HepG2 (cell line): Measurements from ENCODE around the gene SLC35F6. TPM values are rescaled to one million over a fixed set of nuclear protein-coding genes. Genes with fewer than 3 reads are reported as not detected.

Source experiments
- BCL6 ChIP-seq: IDR thresholded peaks from 2 replicates; pipeline ENCODE4 v1.6.1; 2016; ENCODE audit warnings: missing genetic modification reagents, missing compliant biosample characterization
- FOXO4 ChIP-seq: sonication (generic); formaldehyde crosslinking; conservative IDR thresholded peaks from 2 replicates; pipeline ENCODE4 v1.8.1; 2023; ENCODE audit warnings: missing genetic modification reagents
- HNRNPLL ChIP-seq: fragments of 200-400 bp; formaldehyde crosslinking; IDR thresholded peaks from 2 replicates; pipeline ENCODE4 v1.6.1; 2017; ENCODE audit warnings: mild to moderate bottlenecking, low read depth, low read length; ENCODE audit not compliant: poor library complexity, severe bottlenecking
- KDM3A ChIP-seq: IDR thresholded peaks from 2 replicates; pipeline ENCODE4 v1.6.1; 2018; ENCODE audit warnings: low read depth, missing compliant biosample characterization
- MAFF ChIP-seq: IDR thresholded peaks from 2 replicates; pipeline ENCODE4 v1.6.1; 2011; ENCODE audit warnings: low read depth, low read length, improper control_type of control experiment
- MEIS2 ChIP-seq: sonication (generic); formaldehyde crosslinking; IDR thresholded peaks from 2 replicates; pipeline ENCODE4 v1.9.0; 2021; ENCODE audit warnings: mild to moderate bottlenecking, missing genetic modification reagents
- PBX2 ChIP-seq: IDR thresholded peaks from 2 replicates; pipeline ENCODE4 v1.6.1; 2016; ENCODE audit warnings: control low read depth
- TARDBP ChIP-seq: sonication (generic); formaldehyde crosslinking; IDR thresholded peaks from 2 replicates; pipeline ENCODE4 v1.8.0; 2022; ENCODE audit warnings: mild to moderate bottlenecking, missing genetic modification reagents
- TBL1XR1 ChIP-seq: fragments of 150-350 bp; IDR thresholded peaks from 2 replicates; pipeline ENCODE4 v1.6.1; 2014; ENCODE audit warnings: borderline replicate concordance, low read length; ENCODE audit not compliant: partially characterized antibody
- ZNF160 ChIP-seq: sonication (generic); formaldehyde crosslinking; IDR thresholded peaks from 2 replicates; pipeline ENCODE4 v1.8.0; 2022; ENCODE audit warnings: mild to moderate bottlenecking, inconsistent platforms, missing genetic modification reagents
- ZNF225 ChIP-seq: sonication (generic); formaldehyde crosslinking; IDR thresholded peaks from 2 replicates; pipeline ENCODE4 v1.4.0; 2020; ENCODE audit warnings: mild to moderate bottlenecking, missing genetic modification reagents
- ZNF318 ChIP-seq: sonication (generic); formaldehyde crosslinking; IDR thresholded peaks from 2 replicates; pipeline ENCODE4 v1.4.0; 2020; ENCODE audit warnings: mild to moderate bottlenecking, missing genetic modification reagents
- ZNF33B ChIP-seq: sonication (generic); formaldehyde crosslinking; IDR thresholded peaks from 2 replicates; pipeline ENCODE4 v1.5.1; 2020; ENCODE audit warnings: mild to moderate bottlenecking, missing genetic modification reagents
- ZNF670 ChIP-seq: sonication (generic); formaldehyde crosslinking; IDR thresholded peaks from 2 replicates; pipeline ENCODE4 v1.8.0; 2022; ENCODE audit warnings: mild to moderate bottlenecking, missing genetic modification reagents, borderline replicate concordance
- ZNF704 ChIP-seq: sonication (generic); formaldehyde crosslinking; IDR thresholded peaks from 2 replicates; pipeline ENCODE4 v1.8.1; 2023; ENCODE audit warnings: mild to moderate bottlenecking, inconsistent platforms, moderate library complexity, missing genetic modification reagents, borderline replicate concordance
- polyA plus RNA-seq, 8 experiments: library from polyadenylated mRNA; depleted of rRNA in 3 of 8; stranded (reverse) in 7 of 8; unstranded in 1 of 8; fragments of >200 nt; fragmentation: Illumina TruSeq in 4 of 8; extraction: Trizol in 4 of 8; gene quantifications; 2 replicates each; pipeline versions ENCODE4 v1.2.1 to v1.2.3, GENCODE V29; 2011 to 2016; ENCODE audit warnings: low read depth in 4 of 8, missing spikeins in 1 of 8, mixed read lengths in 1 of 8; ENCODE audit not compliant: insufficient read depth in 1 of 8
- total RNA-seq, 5 experiments: library from RNA; depleted of rRNA; stranded (reverse); fragments of >200 nt; fragmentation: Illumina TruSeq; extraction: Trizol; gene quantifications; 2 replicates each; pipeline ENCODE4 v1.2.3, GENCODE V29; 2016; ENCODE audit warnings: low read depth in 1 of 5

The SLC35F6 gene
- total and polyA plus RNA-seq, 2 of the 13 experiments (the other 11 are each of a cell fraction or from before 2014, with no cell fraction given) = 15.2 to 21.2 TPM

GRCh38 chr2:26785431-26786206 is 21.5 kb downstream of the SLC35F6 start, which contains the start of gene CENPA (continued):
- TF ChIP-seq PBX2 (CRISPR knock-in tag) = peak; percentile 100
- TF ChIP-seq TARDBP = peak; percentile 90
- TF ChIP-seq ZNF225 = no peak; the same call in 1 of the 2 replicates
- TF ChIP-seq FOXO4 (CRISPR knock-in tag) = no peak
- TF ChIP-seq BCL6 (CRISPR knock-in tag) = peak; percentile 89
- TF ChIP-seq ZNF670 (CRISPR knock-in tag) = no peak; the same call in 1 of the 2 replicates
- TF ChIP-seq HNRNPLL = peak; percentile 70
- TF ChIP-seq TBL1XR1 = peak; percentile 18
- TF ChIP-seq ZNF318 (CRISPR knock-in tag) = peak; percentile 91
- no peak; the same call in none of the 2 replicates for TF ChIP-seq ZNF33B
- no peak for TF ChIP-seq MAFF
- TF ChIP-seq MEIS2 (CRISPR knock-in tag) = peak; percentile 90
- TF ChIP-seq ZNF704 = peak; percentile 91; the same call in 1 of the 2 replicates
- TF ChIP-seq ZNF160 (CRISPR knock-in tag) = peak; percentile 94; the same call in 1 of the 2 replicates
- TF ChIP-seq KDM3A (CRISPR knock-in tag) = 0 out of 2 replicates have a peak, but pooled peaks have one; percentile 23
